GM12878 (cell line): ENCODE results near the gene HSD17B2.

Experiments used
- CTCF ChIP-seq, 3 experiments: IDR thresholded peaks in 2 of 3; conservative IDR thresholded peaks in 1 of 3; 2 replicates each; pipeline ENCODE4 v1.5.1; 2011; ENCODE audit warnings: low read depth in 3 of 3, low read length in 3 of 3, mild to moderate bottlenecking in 3 of 3, control low read depth in 2 of 3, moderate library complexity in 2 of 3, inconsistent platforms in 1 of 3, mixed read lengths in 1 of 3; ENCODE audit not compliant: control insufficient read depth in 2 of 3, insufficient read depth in 1 of 3; ENCODE audit errors: extremely low read depth in 1 of 3
- NFIC ChIP-seq: IDR thresholded peaks from 2 replicates; pipeline ENCODE4 v1.6.1; 2012; ENCODE audit warnings: low read depth, mild to moderate bottlenecking, inconsistent platforms, low read length, moderate library complexity
- ZBED1 ChIP-seq: IDR thresholded peaks from 2 replicates; pipeline ENCODE4 v1.6.1; 2016; ENCODE audit warnings: borderline replicate concordance

GRCh38 chr16:82024316-82024715 is 10.7 kb upstream of the HSD17B2 start:
- TF ChIP-seq CTCF (IDR thresholded peaks at IDR 0.05 in 2 of 3, conservative IDR thresholded peaks at IDR 0.05 in 1 of 3; ENCODE audit: control insufficient read depth in 2 of 3, extremely low read depth in 1 of 3, insufficient read depth in 1 of 3, low read depth in 3 of 3, low read length in 3 of 3) (no peak), ZBED1 (no peak), NFIC (no peak)
